HG02759 (cell line): Measurements from ENCODE around the gene SLC47A2.
"Not testable (repeated sequence)": the region's sequence is repeated elsewhere in the genome, so short reads cannot be mapped to it uniquely, and the experiment has no call there.

Experiments
- ATAC-seq: cut with Tn5 transposase; IDR thresholded peaks from one replicate; pipeline ENCODE4 v1.9.1; 2021; ENCODE audit warnings: mild to moderate bottlenecking, moderate library complexity; ENCODE audit not compliant: unreplicated experiment

The SLC47A2 gene

GRCh38 chr17:19672009-19672750 is 44.2 kb downstream of the SLC47A2 start:
- no peak for ATAC-seq

GRCh38 chr17:19671433-19671832 is 45.0 kb downstream of the SLC47A2 start:
- ATAC-seq, result no peak

DNA sequence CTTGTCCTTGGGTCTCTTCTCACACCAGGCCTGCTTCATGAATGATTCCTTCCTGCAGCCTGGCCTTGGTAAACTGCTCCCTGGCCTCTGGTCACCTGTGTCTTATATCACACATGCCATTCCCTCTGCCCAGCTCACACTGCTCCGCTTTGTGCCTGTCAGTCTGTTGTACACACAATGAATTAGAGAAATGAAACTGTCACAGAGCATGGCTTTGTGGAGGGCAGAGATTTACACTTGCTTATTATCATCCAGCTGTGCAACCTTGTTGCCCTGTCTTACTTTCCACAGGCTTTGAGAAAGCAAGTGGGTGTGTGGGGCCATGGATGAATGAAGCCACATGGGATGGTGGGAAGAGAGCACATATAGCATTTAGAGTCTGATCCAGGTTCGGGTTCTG is 45.5 kb downstream of the SLC47A2 start:
- ATAC-seq, result no peak

DNA sequence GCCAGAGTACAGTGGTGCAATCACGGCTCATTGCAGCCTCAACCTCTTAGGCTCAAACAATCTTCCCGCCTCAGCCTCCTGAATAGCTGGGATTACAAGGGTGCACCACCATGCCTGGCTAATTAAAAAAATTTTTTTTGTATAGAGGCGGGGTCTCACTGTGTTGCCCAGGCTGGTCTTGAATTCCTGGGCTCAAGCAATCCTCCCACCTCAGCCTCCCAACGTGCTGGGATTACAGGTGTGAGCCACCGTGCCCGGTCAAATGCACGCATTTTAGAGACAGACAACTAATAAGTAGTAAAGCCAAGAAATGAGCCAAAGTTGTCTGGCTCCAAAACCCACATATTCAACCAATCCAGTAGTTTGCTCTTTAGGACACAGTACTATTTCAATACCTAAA is 46.7 kb downstream of the SLC47A2 start:
- not testable (repeated sequence) for ATAC-seq

DNA sequence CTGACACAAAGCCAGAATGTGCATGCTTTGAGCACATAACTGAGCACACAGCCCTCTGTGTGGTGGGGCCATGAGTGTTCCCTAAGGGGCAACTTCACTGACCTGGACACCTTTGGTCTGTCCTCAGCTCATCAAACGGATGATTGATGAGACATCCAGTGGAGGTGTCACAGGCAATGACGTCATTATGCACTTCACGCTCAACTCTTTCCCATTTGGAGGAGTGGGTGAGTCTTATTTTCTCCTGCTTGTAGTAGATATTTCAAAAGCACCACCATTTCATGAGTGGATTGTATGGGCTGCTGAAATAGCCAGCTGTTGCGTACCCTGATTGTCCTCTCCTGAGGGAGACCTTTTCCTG is 51.6 kb downstream of the SLC47A2 start:
- ATAC-seq, result no peak

- no peak for ATAC-seq
Observed at GRCh38 chr17:19664136-19664820, 52.1 kb downstream of the SLC47A2 start.

DNA sequence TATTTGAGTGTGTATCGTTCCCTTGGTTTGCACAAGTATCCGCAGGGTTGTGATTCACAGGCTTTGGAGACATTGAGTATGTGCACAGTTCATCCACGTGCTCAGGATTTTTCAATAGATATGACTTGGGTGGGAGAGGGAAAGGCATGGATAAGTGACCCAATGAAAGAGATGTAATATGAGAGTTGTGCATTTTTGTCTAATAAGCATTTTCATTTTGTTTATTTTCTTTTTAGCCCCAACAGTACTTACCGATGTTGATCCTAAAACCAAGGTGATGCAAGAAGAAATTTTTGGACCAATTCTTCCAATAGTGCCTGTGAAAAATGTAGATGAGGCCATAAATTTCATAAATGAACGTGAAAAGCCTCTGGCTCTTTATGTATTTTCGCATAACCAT is 53.3 kb downstream of the SLC47A2 start:
- no peak for ATAC-seq

DNA sequence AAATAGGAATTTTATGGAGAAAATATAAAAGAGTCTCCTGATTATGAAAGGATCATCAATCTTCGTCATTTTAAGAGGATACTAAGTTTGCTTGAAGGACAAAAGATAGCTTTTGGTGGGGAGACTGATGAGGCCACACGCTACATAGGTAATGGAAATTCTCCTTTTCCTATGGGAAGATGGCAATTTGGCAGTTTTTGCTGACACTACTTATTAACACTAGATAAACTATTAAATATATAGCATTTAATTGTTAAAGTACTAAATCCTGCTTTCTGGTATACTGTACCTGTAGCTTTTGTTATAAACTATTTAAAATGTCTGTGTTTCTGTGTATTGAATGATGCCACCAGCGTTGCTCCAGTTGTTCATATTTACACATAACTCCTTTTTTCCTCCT is 55.3 kb downstream of the SLC47A2 start:
- ATAC-seq, result no peak

DNA sequence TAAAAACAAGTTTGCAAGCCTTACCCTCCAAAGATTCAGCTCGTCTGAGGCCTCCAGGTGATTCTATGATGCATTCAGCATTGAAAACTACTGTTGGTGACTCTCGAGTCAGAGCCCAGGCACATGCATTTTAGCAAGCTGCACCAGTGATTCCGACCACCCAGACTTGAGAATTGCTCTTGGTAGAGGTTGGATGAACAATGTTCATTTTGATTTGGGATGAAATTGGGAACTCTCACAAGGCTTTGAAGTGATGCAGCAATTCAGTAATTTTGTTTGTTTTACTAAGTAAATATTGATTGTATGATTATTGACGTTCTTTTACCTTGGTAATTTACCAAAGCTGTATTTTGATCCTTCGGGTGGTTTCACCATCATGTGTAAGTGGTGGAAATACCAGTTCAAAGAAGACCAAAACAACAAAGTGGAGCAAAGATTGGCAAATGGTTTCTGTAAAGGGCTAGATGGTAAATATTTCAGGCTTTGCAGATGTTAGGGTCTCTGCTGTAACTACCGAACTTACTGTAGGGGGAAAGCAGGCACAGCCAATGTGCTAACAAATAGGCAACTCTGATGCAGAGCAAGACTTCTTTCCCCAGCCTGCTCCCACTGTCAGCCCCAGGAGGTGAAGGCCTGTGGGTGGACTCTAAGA is 56.0 kb downstream of the SLC47A2 start:
- no peak for ATAC-seq

GRCh38 chr17:19659366-19660177 is 56.8 kb downstream of the SLC47A2 start:
- no peak for ATAC-seq

DNA sequence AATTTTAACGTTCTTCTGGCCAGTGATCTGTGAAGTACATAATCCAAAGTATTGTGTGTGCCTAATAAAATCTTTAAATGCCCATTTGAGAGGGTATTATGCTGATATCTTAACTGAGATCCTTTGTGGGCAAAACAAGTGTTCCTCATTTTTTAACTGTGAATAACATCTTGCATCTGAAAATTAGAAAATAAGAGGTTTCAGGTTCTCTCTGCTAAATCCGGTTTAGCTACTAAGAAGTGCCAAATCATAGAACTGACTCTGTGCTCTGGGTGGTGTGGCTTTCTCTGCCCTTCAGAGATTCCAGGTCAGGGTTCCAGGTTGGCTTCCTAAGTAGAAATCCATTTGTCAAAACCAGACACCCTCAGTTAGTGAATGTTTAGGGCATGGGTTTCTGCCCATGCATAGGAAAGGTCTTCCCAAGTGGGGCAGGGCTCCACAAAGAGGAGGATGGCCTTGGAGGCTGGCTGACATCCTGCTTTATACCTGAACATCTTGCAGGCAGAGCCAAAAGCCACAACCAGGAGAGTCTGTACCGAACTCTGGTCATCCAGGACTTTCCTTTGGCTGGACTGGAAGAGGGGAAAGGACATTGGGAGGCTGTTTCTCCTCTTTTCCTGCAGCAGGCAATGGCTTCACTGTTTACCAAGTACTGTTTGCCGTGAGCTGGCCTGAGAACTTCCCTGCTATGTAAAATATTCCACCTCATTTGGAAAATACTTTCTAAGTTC is 59.4 kb downstream of the SLC47A2 start:
- no peak for ATAC-seq

DNA sequence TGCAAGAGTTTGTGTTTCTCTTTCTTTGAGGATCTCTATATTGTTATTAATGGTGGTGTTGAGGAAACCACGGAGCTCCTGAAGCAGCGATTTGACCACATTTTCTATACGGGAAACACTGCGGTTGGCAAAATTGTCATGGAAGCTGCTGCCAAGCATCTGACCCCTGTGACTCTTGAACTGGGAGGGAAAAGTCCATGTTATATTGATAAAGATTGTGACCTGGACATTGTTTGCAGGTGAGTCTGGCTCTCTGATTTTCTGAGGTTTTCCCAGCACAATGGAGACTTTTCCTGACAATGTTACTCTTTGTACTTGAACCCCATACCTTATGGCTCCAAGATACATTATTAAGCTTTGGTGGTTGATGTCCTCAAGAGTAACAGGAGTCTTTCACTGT is 60.0 kb downstream of the SLC47A2 start:
- ATAC-seq, result no peak

GRCh38 chr17:19654896-19655295 is 61.5 kb downstream of the SLC47A2 start:
- no peak for ATAC-seq

GRCh38 chr17:19654342-19654886 is 62.0 kb downstream of the SLC47A2 start:
- no peak for ATAC-seq

GRCh38 chr17:19652595-19652994 is 63.8 kb downstream of the SLC47A2 start:
- ATAC-seq, result no peak

GRCh38 chr17:19651451-19652238 is 64.7 kb downstream of the SLC47A2 start:
- no peak for ATAC-seq

DNA sequence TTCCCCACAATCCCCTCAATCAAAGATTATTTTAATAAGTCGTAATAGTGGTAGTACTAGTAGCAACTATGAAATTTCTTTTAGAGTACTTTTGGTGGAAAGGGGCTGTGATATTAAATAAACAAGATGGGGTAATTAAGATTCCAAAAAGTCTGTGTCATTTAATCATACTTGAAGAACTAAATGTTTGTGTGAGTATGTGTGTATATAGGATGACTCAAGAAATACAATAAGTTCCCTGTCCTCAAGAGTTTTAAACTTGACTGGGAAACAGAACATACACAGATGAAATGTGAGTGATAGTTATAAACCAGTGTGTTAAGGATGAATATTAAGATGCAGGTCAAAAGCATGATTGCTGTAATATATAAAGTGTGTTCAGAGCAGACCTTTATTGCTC is 65.6 kb downstream of the SLC47A2 start:
- no peak for ATAC-seq

GRCh38 chr17:19649274-19649541 is 67.2 kb downstream of the SLC47A2 start:
- no peak for ATAC-seq

- peak; percentile 92 for ATAC-seq
Observed at GRCh38 chr17:19648475-19649273, 67.7 kb downstream of the SLC47A2 start, which contains the start of gene ALDH3A2. TSS of gene ALDH3A2 (plus strand) at chr17:19648751. CDS start at chr17:19648972, 221 bp downstream.
